ENCODE results near the gene BAZ1B. TPM values are rescaled to one million over a fixed set of nuclear protein-coding genes. Genes with fewer than 3 reads are reported as not detected.
"Not testable (repeated sequence)": the region's sequence is repeated elsewhere in the genome, so short reads cannot be mapped to it uniquely, and the experiment has no call there.

The BAZ1B gene
- total RNA-seq, 1 experiment from 2014 or later = 66.3 TPM

DNA sequence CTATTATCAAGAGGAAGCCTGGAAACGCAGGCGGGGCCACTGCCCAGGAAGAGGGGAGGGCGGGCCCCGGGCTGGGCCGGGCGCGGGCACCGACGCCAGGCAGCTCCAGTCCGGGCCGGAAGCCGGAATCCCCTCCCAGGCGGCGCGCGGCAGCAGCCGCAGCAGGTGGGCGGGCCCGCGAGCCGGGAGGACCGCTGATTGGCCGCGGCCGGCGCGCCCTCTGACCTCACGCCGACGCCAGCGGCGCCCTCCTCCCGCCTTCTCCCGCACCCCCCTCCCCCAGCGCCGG is 35.0 kb upstream of the BAZ1B start (continued):
- TF ChIP-seq, protein P1, sequence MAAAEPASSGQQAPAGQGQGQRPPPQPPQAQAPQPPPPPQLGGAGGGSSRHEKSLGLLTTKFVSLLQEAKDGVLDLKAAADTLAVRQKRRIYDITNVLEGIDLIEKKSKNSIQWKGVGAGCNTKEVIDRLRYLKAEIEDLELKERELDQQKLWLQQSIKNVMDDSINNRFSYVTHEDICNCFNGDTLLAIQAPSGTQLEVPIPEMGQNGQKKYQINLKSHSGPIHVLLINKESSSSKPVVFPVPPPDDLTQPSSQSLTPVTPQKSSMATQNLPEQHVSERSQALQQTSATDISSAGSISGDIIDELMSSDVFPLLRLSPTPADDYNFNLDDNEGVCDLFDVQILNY (CRISPR knock-in tag; IDR thresholded peaks at IDR 0.05) = peak; percentile 66; the same call in 1 of the 2 replicates
- TF ChIP-seq ZNF232 (CRISPR knock-in tag; IDR thresholded peaks at IDR 0.05) = peak; percentile 28; the same call in 1 of the 2 replicates
- no peak for TF ChIP-seq NFATC4 (CRISPR knock-in tag; IDR thresholded peaks at IDR 0.05)

DNA sequence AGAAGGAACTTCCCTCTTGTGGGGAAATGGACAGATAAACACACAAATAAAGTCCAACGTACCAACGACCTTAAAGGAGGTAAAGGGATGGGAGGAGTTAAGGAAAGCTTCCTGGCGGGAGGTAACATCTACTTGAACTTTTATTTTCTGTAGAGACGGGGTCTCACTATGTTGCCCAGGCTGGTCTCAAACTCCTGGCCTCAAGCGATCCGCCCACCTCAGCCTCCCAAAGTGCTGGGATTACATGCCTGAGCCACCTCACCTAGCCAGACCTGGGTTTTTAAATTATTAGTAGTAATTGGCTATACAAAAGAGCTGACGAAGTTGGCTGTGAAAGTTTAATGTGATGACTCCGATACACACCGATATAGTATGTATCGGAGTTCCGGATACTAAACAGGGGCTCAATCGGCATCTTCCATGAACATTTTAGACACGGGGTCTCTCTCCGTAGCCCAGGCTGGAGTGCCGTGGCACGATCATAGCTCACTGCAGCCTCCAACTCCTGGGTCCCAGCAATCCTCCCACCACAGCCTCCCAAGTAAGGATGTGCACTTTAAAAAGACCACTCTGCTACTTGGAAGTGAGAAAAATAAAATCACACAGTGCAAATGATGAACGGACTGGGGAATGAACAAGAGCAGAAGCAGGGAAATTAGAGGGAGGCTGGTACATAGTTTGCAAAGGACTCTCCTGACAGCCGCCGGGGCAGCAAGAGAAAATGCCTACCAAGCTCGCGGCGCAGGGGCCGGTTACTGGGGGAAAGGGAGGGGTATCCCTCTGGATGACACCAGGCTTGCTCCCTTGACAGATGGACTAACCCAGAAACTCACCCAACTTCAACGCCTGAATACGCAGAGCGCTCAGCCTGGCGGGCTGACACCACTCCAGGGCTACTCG is 34.4 kb upstream of the BAZ1B start:
- H3K4me1 Mint-ChIP-seq = peaks cover 9% of the 10 kb centered on the region
- DNase-seq (ENCODE audit: low spot score) (no peak), ATAC-seq (no peak)
- CTCF ChIA-PET = interaction anchor here (0.6 to 1.4 kb wide), 5 partner anchors 22 to 298 kb away, joined by 3 to 8 read pairs (median 3); partner anchors contain the start of genes BAZ1B and TBL2
- H3K36me3 Mint-ChIP-seq = peaks cover 4% of the 10 kb centered on the region
- TF ChIP-seq ZNF121 (CRISPR knock-in tag; IDR thresholded peaks at IDR 0.05) = peak; percentile 88
- TF ChIP-seq ZNF263 (CRISPR knock-in tag; IDR thresholded peaks at IDR 0.05; ENCODE audit: low read depth) = no peak
- peak overlapping the region; percentile 83 for H3K27ac Mint-ChIP-seq
- POLR2A ChIA-PET = interaction anchor here (0.6 to 1.9 kb wide), 2 partner anchors 34 to 35 kb away, joined by 3 to 9 read pairs; partner anchors contain the start of gene BAZ1B
- H3K27me3 Mint-ChIP-seq (ENCODE audit: low read depth) = peaks cover 29% of the 10 kb centered on the region
- no peaks in the 10 kb centered on the region; the same call in 1 of the 2 replicates for H3K9me3 Mint-ChIP-seq
- H3K4me3 Mint-ChIP-seq = peak overlapping the region; percentile 79

DNA sequence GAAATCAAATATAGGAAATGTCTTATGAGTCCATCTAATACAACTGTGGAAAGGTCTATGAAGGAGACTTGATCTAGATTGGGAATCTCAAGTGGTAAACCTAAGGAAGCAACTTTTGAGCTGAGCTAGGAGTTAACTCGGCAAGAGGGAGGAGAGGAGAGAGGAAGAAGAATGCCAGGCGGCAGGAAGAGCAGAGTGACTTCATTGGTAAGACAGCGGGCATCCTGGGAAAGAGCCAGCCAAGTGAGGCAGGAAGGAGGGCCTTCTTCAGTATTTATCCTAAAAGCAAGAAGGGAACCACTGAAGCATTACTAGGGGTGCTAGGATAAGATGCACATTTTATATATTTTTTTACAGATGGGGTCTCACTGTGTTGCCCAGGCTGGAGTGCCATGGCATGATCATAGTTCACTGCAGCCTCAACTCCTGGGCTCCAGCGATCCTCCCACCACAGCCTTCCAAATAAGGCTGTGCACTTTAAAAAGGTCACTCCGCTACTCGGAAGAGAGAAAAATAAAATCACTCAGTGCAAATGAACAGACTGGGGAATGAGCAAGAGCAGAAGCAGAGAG is 33.4 kb upstream of the BAZ1B start:
- peaks cover 21% of the 10 kb centered on the region for H3K27me3 Mint-ChIP-seq (ENCODE audit: low read depth)
- H3K4me3 Mint-ChIP-seq = peak overlapping the region; percentile 79
- ChIA-PET CTCF (no interaction called here), POLR2A (interaction anchor here (1.9 kb wide), 1 partner anchor 33 kb away, joined by 9 read pairs; the partner anchor contains the start of gene BAZ1B)
- peaks cover 9% of the 10 kb centered on the region for H3K36me3 Mint-ChIP-seq
- peaks cover 9% of the 10 kb centered on the region for H3K4me1 Mint-ChIP-seq
- DNase-seq (ENCODE audit: low spot score) (no peak), ATAC-seq (no peak)
- no peaks in the 10 kb centered on the region; the same call in 1 of the 2 replicates for H3K9me3 Mint-ChIP-seq
- TF ChIP-seq TCF7 (CRISPR knock-in tag; IDR thresholded peaks at IDR 0.05; ENCODE audit: low read depth) (no peak), FOXP1 (CRISPR knock-in tag; IDR thresholded peaks at IDR 0.05; ENCODE audit: borderline replicate concordance) (no peak), CREM (CRISPR knock-in tag; IDR thresholded peaks at IDR 0.05) (no peak)
- H3K27ac Mint-ChIP-seq = 0 out of 2 replicates have a peak overlapping the region, but pooled peaks have one; percentile 74

DNA sequence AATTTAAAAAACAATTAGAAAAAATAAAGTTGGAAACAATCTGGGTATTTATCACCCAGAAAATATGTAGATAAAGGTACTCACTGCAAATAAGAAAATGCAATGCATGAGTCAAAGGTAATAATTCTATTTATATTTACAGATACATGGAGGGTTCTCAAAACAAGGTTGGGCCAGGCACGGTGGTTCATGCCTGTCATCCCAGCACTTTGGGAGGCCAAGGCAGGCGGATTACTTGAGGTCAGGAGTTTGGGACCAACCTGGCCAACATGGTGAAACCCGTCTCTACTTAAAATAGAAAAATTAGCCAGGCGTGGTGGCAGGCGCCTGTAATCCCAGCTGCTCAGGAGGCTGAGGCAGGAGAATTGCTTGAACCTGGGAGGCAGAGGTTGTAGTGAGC is 28.0 kb upstream of the BAZ1B start:
- H3K4me1 Mint-ChIP-seq; POLR2A ChIA-PET; DNase-seq (ENCODE audit: low spot score); H3K4me3 Mint-ChIP-seq; H3K27ac Mint-ChIP-seq; CTCF ChIA-PET; H3K9me3 Mint-ChIP-seq; H3K27me3 Mint-ChIP-seq (ENCODE audit: low read depth); ATAC-seq: not testable (repeated sequence)
- peaks cover 15% of the 10 kb centered on the region for H3K36me3 Mint-ChIP-seq

DNA sequence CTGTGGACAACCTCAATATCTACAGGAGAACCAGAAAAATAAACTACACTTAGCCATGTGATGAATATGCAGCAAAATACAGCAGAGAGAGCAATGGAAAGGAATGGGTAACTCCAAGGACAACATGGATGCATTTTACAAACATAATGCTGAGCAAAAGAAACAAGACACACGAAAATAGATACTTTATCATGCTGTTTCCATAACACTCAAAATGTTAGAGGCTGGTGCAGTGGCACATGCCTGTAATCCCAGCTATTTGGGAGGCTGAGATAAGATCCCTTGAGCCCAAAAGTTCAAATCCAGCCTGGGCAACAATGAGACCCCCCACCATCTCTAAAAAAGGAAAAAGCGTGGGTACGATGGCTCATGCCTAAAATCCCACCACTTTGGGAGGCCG is 27.1 kb upstream of the BAZ1B start:
- peak overlapping the region; percentile 20 for H3K27ac Mint-ChIP-seq
- POLR2A ChIA-PET = no interaction called here
- no peak for TF ChIP-seq SOX15 (CRISPR knock-in tag; IDR thresholded peaks at IDR 0.05)
- no peak for TF ChIP-seq SMAD4 (CRISPR knock-in tag; IDR thresholded peaks at IDR 0.05)
- TF ChIP-seq, protein P1 (CRISPR knock-in tag; IDR thresholded peaks at IDR 0.05) = no peak
- TF ChIP-seq JUN (CRISPR knock-in tag; IDR thresholded peaks at IDR 0.05) = no peak
- TF ChIP-seq ZNF219 (CRISPR knock-in tag; IDR thresholded peaks at IDR 0.05; ENCODE audit: borderline replicate concordance) = no peak
- TF ChIP-seq, protein P2, sequence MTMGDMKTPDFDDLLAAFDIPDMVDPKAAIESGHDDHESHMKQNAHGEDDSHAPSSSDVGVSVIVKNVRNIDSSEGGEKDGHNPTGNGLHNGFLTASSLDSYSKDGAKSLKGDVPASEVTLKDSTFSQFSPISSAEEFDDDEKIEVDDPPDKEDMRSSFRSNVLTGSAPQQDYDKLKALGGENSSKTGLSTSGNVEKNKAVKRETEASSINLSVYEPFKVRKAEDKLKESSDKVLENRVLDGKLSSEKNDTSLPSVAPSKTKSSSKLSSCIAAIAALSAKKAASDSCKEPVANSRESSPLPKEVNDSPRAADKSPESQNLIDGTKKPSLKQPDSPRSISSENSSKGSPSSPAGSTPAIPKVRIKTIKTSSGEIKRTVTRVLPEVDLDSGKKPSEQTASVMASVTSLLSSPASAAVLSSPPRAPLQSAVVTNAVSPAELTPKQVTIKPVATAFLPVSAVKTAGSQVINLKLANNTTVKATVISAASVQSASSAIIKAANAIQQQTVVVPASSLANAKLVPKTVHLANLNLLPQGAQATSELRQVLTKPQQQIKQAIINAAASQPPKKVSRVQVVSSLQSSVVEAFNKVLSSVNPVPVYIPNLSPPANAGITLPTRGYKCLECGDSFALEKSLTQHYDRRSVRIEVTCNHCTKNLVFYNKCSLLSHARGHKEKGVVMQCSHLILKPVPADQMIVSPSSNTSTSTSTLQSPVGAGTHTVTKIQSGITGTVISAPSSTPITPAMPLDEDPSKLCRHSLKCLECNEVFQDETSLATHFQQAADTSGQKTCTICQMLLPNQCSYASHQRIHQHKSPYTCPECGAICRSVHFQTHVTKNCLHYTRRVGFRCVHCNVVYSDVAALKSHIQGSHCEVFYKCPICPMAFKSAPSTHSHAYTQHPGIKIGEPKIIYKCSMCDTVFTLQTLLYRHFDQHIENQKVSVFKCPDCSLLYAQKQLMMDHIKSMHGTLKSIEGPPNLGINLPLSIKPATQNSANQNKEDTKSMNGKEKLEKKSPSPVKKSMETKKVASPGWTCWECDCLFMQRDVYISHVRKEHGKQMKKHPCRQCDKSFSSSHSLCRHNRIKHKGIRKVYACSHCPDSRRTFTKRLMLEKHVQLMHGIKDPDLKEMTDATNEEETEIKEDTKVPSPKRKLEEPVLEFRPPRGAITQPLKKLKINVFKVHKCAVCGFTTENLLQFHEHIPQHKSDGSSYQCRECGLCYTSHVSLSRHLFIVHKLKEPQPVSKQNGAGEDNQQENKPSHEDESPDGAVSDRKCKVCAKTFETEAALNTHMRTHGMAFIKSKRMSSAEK (CRISPR knock-in tag; IDR thresholded peaks at IDR 0.05; ENCODE audit: borderline replicate concordance) = no peak
- TF ChIP-seq, protein P3, sequence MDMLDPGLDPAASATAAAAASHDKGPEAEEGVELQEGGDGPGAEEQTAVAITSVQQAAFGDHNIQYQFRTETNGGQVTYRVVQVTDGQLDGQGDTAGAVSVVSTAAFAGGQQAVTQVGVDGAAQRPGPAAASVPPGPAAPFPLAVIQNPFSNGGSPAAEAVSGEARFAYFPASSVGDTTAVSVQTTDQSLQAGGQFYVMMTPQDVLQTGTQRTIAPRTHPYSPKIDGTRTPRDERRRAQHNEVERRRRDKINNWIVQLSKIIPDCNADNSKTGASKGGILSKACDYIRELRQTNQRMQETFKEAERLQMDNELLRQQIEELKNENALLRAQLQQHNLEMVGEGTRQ (CRISPR knock-in tag; IDR thresholded peaks at IDR 0.05) = no peak
- TF ChIP-seq, protein P4, sequence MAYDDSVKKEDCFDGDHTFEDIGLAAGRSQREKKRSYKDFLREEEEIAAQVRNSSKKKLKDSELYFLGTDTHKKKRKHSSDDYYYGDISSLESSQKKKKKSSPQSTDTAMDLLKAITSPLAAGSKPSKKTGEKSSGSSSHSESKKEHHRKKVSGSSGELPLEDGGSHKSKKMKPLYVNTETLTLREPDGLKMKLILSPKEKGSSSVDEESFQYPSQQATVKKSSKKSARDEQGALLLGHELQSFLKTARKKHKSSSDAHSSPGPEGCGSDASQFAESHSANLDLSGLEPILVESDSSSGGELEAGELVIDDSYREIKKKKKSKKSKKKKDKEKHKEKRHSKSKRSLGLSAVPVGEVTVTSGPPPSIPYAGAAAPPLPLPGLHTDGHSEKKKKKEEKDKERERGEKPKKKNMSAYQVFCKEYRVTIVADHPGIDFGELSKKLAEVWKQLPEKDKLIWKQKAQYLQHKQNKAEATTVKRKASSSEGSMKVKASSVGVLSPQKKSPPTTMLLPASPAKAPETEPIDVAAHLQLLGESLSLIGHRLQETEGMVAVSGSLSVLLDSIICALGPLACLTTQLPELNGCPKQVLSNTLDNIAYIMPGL (CRISPR knock-in tag; IDR thresholded peaks at IDR 0.05) = no peak
- no peak for TF ChIP-seq ZNF317 (CRISPR knock-in tag; IDR thresholded peaks at IDR 0.05; ENCODE audit: borderline replicate concordance, low read depth)

More for the DNA sequence above, 27.1 kb upstream of the BAZ1B start:
- CTCF ChIA-PET = no interaction called here
- Mint-ChIP-seq H3K9me3 (no peaks in the 10 kb centered on the region), H3K4me1 (no peaks in the 10 kb centered on the region), H3K36me3 (peaks cover 15% of the 10 kb centered on the region), H3K27me3 (ENCODE audit: low read depth) (no peaks in the 10 kb centered on the region), H3K4me3 (no peak overlapping the region)
- ATAC-seq (no peak), DNase-seq (ENCODE audit: low spot score) (no peak)

Data from WTC11 (cell line).